ENCODE measurements around the gene ALG9.

ALG9 gene

GRCh38 chr11:111762526-111762925 is 108.9 kb downstream of the ALG9 start:
- no peak for DNase-seq

- no peak for DNase-seq
Observed at GRCh38 chr11:111761036-111761435, 110.3 kb downstream of the ALG9 start.

- DNase-seq: no peak
Observed at GRCh38 chr11:111759778-111760407, 111.5 kb downstream of the ALG9 start.

- DNase-seq: no peak
Observed at GRCh38 chr11:111759376-111759775, 112.0 kb downstream of the ALG9 start.

GRCh38 chr11:111756097-111756496 is 115.3 kb downstream of the ALG9 start:
- no peak for DNase-seq

GRCh38 chr11:111749646-111750045 is 121.7 kb downstream of the ALG9 start:
- no peak for DNase-seq

- no peak for DNase-seq
Observed at GRCh38 chr11:111748035-111748804, 123.2 kb downstream of the ALG9 start.

GRCh38 chr11:111745719-111746504 is 125.5 kb downstream of the ALG9 start:
- DNase-seq: no peak

- no peak for DNase-seq
Observed at GRCh38 chr11:111743700-111744099, 127.7 kb downstream of the ALG9 start.

GRCh38 chr11:111741751-111742150 is 129.6 kb downstream of the ALG9 start:
- no peak for DNase-seq

- DNase-seq: no peak
Observed at GRCh38 chr11:111739299-111739698, 132.1 kb downstream of the ALG9 start.

- no peak for DNase-seq
Observed at GRCh38 chr11:111737444-111738210, 133.8 kb downstream of the ALG9 start.

GRCh38 chr11:111736621-111737443 is 134.5 kb downstream of the ALG9 start:
- no peak for DNase-seq

Data from activated CD4-positive, CD25-positive, alpha-beta regulatory T cell treated with anti-CD3 and anti-CD28 coated beads, Interleukin-2, amount 50 U/mL, for 72 hours (primary cell).